GM12801 (cell line): ENCODE data around the gene ENPP6.

Experiments used
- CTCF ChIP-seq: IDR thresholded peaks from one replicate; pipeline ENCODE4 v1.5.1; 2011; ENCODE audit warnings: control low read depth; ENCODE audit not compliant: insufficient read length; ENCODE audit errors: extremely low read depth

Gene ENPP6

GRCh38 chr4:184059099-184059498 lies 158.6 kb downstream of the ENPP6 start:
- no peak for TF ChIP-seq CTCF

- no peak for TF ChIP-seq CTCF
These were observed 159.6 kb downstream of the ENPP6 start for GRCh38 chr4:184058026-184058425.

- TF ChIP-seq CTCF = no peak
These were observed 160.8 kb downstream of the ENPP6 start for GRCh38 chr4:184056877-184057276.

GRCh38 chr4:184053434-184053833 lies 164.2 kb downstream of the ENPP6 start:
- TF ChIP-seq CTCF = no peak

- TF ChIP-seq CTCF = no peak
These were observed 165.1 kb downstream of the ENPP6 start for GRCh38 chr4:184052616-184053015.

- TF ChIP-seq CTCF = no peak
These were observed 171.5 kb downstream of the ENPP6 start for GRCh38 chr4:184046148-184046547.

GRCh38 chr4:184041156-184041555 lies 176.5 kb downstream of the ENPP6 start:
- no peak for TF ChIP-seq CTCF

- no peak for TF ChIP-seq CTCF
These were observed 177.7 kb downstream of the ENPP6 start for GRCh38 chr4:184039963-184040383.
